Esophagus squamous epithelium (tissue), 5 donors: ENCODE data around the gene SPO11. TPM values are rescaled to one million over a fixed set of nuclear protein-coding genes. Genes with fewer than 3 reads are reported as not detected.

ENCODE experiments used
- DNase-seq: peaks from one replicate; lab custom pipeline; 2025; lab: John Stamatoyannopoulos, UW
- H3K27ac ChIP-seq, 4 donors: fragments of 200-600 bp; sonication (generic); one replicate each; pipeline ENCODE4 v1.5.1; 2016 to 2019; ENCODE audit warnings: mild to moderate bottlenecking in 1 of 4
- H3K27me3 ChIP-seq, 4 donors: fragments of 200-600 bp; sonication (generic); 1 replicate in 3 of 4; 2 replicates in 1 of 4; pipeline versions ENCODE4 v1.5.1 to v1.6.0; 2017 to 2021; ENCODE audit warnings: antibody characterized with exemption in 1 of 4
- H3K36me3 ChIP-seq, 3 donors: fragments of 200-600 bp; sonication (generic); one replicate each; pipeline ENCODE4 v1.5.1; 2016 to 2019
- H3K4me1 ChIP-seq, 3 donors: fragments of 200-600 bp; sonication (generic); one replicate each; pipeline ENCODE4 v1.5.1; 2017 to 2019
- H3K4me3 ChIP-seq, 4 donors: fragments of 200-600 bp; sonication (generic); 1 replicate in 3 of 4; 2 replicates in 1 of 4; pipeline ENCODE4 v1.5.1; 2016 to 2019; ENCODE audit warnings: mild to moderate bottlenecking in 2 of 4, moderate library complexity in 1 of 4
- H3K9me3 ChIP-seq, 3 donors: fragments of 200-600 bp; sonication (generic); one replicate each; pipeline ENCODE4 v1.5.1; 2016 to 2019
- CTCF ChIP-seq, 6 experiments: fragments of 450-650 bp in 4 of 6; fragments of 200-600 bp in 2 of 6; sonication (generic) in 2 of 6; IDR thresholded peaks; one replicate each; pipeline ENCODE4 v1.5.1; 2016 to 2019; ENCODE audit warnings: antibody characterized with exemption in 6 of 6, mild to moderate bottlenecking in 4 of 6, moderate library complexity in 4 of 6
- POLR2A ChIP-seq, 4 donors: fragments of 450-650 bp; IDR thresholded peaks; one replicate each; pipeline ENCODE4 v1.6.1; 2017; ENCODE audit warnings: antibody characterized with exemption in 4 of 4, mild to moderate bottlenecking in 4 of 4, moderate library complexity in 3 of 4
- WGBS, 2 donors: methylation state at CpG; one replicate each; pipeline ENCODE4 v1.1.5; 2018; 5-methylcytosine and 5-hydroxymethylcytosine counted together
- intact Hi-C: fragments of 100-400 bp; cut with DNase I; formaldehyde crosslinking; loops from one replicate; pipeline ENCODE4 v1.15.0; 2022
- total RNA-seq, 4 donors: library from RNA; depleted of rRNA; stranded (reverse); fragments of >200 nt; gene quantifications; one replicate each; pipeline ENCODE4 v1.1.0, GENCODE V29; 2016
- donor health status: DM: yes; HTN: yes; CAD: no.

The SPO11 gene
- total RNA-seq, 4 donors from 2014 or later, result not detected

- H3K4me1 ChIP-seq, result peaks cover 9 to 68% (median 24%) of the 10 kb centered on the region in 3 donors
- H3K27ac ChIP-seq, result peak overlapping the region in 3 of 4 donors; percentile 53 to 81 (median 79)
- peaks cover 0 to 22% (median 0%) of the 10 kb centered on the region in 4 donors for H3K27me3 ChIP-seq
- 17 to 41% methylated on average over 2 of the region's 2 CpGs for WGBS, 2 donors
- TF ChIP-seq POLR2A (IDR thresholded peaks at IDR 0.05) (no peak), CTCF (IDR thresholded peaks at IDR 0.05) (no peak)
- DNase-seq, result no peak
- H3K4me3 ChIP-seq, result no peak overlapping the region
- no peaks in the 10 kb centered on the region for H3K9me3 ChIP-seq
- intact Hi-C loops, result loop anchor here (5.0 kb wide), 1 partner anchor 55 kb away; the partner anchor contains the start of gene BMP7
- no peaks in the 10 kb centered on the region for H3K36me3 ChIP-seq
These were observed 7.1 kb upstream of the SPO11 start for GRCh38 chr20:57322476-57322875.

- H3K27ac ChIP-seq, result peak overlapping the region; percentile 11 to 81 (median 66)
- 0 to 3% methylated on average over 5 to 6 of the region's 6 CpGs for WGBS, 2 donors
- H3K4me3 ChIP-seq, result no peak overlapping the region
- H3K4me1 ChIP-seq, result peaks cover 9 to 68% (median 24%) of the 10 kb centered on the region in 3 donors
- no peaks in the 10 kb centered on the region for H3K9me3 ChIP-seq
- no peak for TF ChIP-seq POLR2A (IDR thresholded peaks at IDR 0.05)
- no peak for TF ChIP-seq CTCF (IDR thresholded peaks at IDR 0.05)
- no peaks in the 10 kb centered on the region for H3K36me3 ChIP-seq
- peaks cover 0 to 22% (median 0%) of the 10 kb centered on the region in 4 donors for H3K27me3 ChIP-seq
- intact Hi-C loops, result loop anchor here (5.0 kb wide), 1 partner anchor 56 kb away; the partner anchor contains the start of gene BMP7
- no peak for DNase-seq
These were observed 6.6 kb upstream of the SPO11 start for GRCh38 chr20:57323034-57323433.

GRCh38 chr20:57325632-57326356 lies 3.8 kb upstream of the SPO11 start:
- no peak for DNase-seq
- 74 to 75% methylated on average over 12 of the region's 12 CpGs for WGBS, 2 donors

GRCh38 chr20:57326667-57327455 lies 2.7 kb upstream of the SPO11 start:
- no peak for DNase-seq

More at GRCh38 chr20:57325632-57326356, 3.8 kb upstream of the SPO11 start:
- Histone ChIP-seq H3K9me3 (no peaks in the 10 kb centered on the region), H3K27me3 (peaks cover 0 to 37% (median 0%) of the 10 kb centered on the region in 4 donors), H3K4me3 (no peak overlapping the region), H3K36me3 (no peaks in the 10 kb centered on the region), H3K4me1 (peaks cover 9 to 70% (median 24%) of the 10 kb centered on the region in 3 donors), H3K27ac (peak overlapping the region; percentile 54 to 72 (median 68))
- TF ChIP-seq POLR2A (IDR thresholded peaks at IDR 0.05) (no peak), CTCF (IDR thresholded peaks at IDR 0.05) (no peak)
- intact Hi-C loops, result no loop called here

GRCh38 chr20:57327820-57328219 lies 1.8 kb upstream of the SPO11 start:
- DNase-seq, result no peak
- no peak for TF ChIP-seq POLR2A (IDR thresholded peaks at IDR 0.05)
- TF ChIP-seq CTCF (IDR thresholded peaks at IDR 0.05), result no peak
- Histone ChIP-seq H3K27ac (peak overlapping the region in 1 of 4 donors; percentile 35), H3K4me3 (no peak overlapping the region), H3K27me3 (peaks cover 0 to 38% (median 1%) of the 10 kb centered on the region in 4 donors), H3K4me1 (peaks cover 9 to 55% (median 16%) of the 10 kb centered on the region in 3 donors), H3K9me3 (no peaks in the 10 kb centered on the region), H3K36me3 (no peaks in the 10 kb centered on the region)
- intact Hi-C loops, result no loop called here
- WGBS, 2 donors, result 61 to 62% methylated on average over 6 of the region's 6 CpGs

More at GRCh38 chr20:57326667-57327455, 2.7 kb upstream of the SPO11 start:
- intact Hi-C loops, result no loop called here
- WGBS, 2 donors, result 21 to 26% methylated on average over 2 to 7 of the region's 8 CpGs
- Histone ChIP-seq H3K36me3 (no peaks in the 10 kb centered on the region), H3K4me3 (no peak overlapping the region), H3K9me3 (no peaks in the 10 kb centered on the region), H3K27ac (peak overlapping the region; percentile 35 to 71 (median 59)), H3K27me3 (peaks cover 0 to 40% (median 1%) of the 10 kb centered on the region in 4 donors), H3K4me1 (peaks cover 9 to 65% (median 24%) of the 10 kb centered on the region in 3 donors)
- no peak for TF ChIP-seq POLR2A (IDR thresholded peaks at IDR 0.05)
